Heart left ventricle (tissue), 13 donors: ENCODE results near the gene PRDM5.

Experiments used
- POLR2A ChIP-seq, 2 donors: fragments of 450-650 bp; IDR thresholded peaks; one replicate each; pipeline ENCODE4 v1.6.1; 2017; ENCODE audit warnings: antibody characterized with exemption in 2 of 2, mild to moderate bottlenecking in 2 of 2, moderate library complexity in 2 of 2
- TF ChIP-seq, protein P1 (sequence below), 12 donors: fragments of 200-600 bp; sonication (generic) in 4 of 12; IDR thresholded peaks; one replicate each; pipeline versions ENCODE4 v1.5.0 to v1.8.0; 2018 to 2022; ENCODE audit warnings: antibody characterized with exemption in 12 of 12, mild to moderate bottlenecking in 5 of 12
- donor health status: ischemic (EF 13 %, LVEDD 7.1; RV severe dilation, severe dysfunction).
- donor health status: DM: no; HTN: yes; CAD: no.
- donor health status: DM: no; HTN: no; CAD: no.
- donor health status: ischemic (EF 25% LVEDD 6.9; RV normal size, moderate dysfunction).
- donor health status: ischemic (EF 25% LVEDD 5.7; RV mildly dilated, moderate dysfunction).
- donor health status: ischemic (EF 35%, LVEDD 5.7; RV mildly dilated, moderate dysfunction).
- donor health status: nonischemic (EF 11% LVEDD 7.7; RV severe dilation, severe dysfunction).
- donor health status: DM: yes; HTN: yes; CAD: no.
- donor health status: PGD.
- donor health status: ischemic (EF 29% LVEDD 5.4; RV normal size, mild dysfunction).
- donor health status: nonischemic (EF 23%, LVEDD 6.1; RV moderate dilation, normal function).

DNA sequence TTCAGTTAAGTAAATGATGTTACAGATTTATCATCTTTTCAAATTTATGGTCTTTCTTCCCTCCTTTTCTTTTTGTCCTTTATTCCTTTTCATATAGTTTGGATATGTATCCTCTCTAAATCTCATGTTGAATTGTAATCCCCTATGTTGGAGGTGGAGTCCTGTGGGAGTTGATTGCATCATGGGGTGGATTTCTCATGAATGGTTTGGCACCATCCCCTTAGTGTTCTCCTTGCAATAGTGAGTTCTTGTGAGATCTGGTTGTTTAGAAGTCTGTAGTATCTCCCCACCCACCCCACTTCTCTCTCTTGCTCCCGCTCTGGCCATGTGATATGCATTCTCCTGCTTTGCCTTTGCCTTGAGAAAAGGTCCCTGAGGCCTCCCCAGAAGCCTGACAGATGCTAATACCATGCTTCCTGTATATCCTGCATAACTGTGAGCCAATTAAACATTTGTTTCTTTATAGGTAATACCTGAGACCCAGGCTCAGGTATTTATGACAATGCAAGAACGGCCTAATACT lies 236.7 kb downstream of the PRDM5 start:
- TF ChIP-seq, protein P1, sequence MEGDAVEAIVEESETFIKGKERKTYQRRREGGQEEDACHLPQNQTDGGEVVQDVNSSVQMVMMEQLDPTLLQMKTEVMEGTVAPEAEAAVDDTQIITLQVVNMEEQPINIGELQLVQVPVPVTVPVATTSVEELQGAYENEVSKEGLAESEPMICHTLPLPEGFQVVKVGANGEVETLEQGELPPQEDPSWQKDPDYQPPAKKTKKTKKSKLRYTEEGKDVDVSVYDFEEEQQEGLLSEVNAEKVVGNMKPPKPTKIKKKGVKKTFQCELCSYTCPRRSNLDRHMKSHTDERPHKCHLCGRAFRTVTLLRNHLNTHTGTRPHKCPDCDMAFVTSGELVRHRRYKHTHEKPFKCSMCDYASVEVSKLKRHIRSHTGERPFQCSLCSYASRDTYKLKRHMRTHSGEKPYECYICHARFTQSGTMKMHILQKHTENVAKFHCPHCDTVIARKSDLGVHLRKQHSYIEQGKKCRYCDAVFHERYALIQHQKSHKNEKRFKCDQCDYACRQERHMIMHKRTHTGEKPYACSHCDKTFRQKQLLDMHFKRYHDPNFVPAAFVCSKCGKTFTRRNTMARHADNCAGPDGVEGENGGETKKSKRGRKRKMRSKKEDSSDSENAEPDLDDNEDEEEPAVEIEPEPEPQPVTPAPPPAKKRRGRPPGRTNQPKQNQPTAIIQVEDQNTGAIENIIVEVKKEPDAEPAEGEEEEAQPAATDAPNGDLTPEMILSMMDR (IDR thresholded peaks at IDR 0.05) = no peak
- no peak for TF ChIP-seq POLR2A (IDR thresholded peaks at IDR 0.05)
